NCI-H2227 treated with DMSO at 0.1 percent for 48 hours (cell line): ENCODE data around the gene LSMEM2.
A peak's percentile ranks its signal among the peaks of the same experiment; 100 is the strongest.

Experiments
- DNase-seq: peaks from one replicate; lab custom pipeline; 2025; lab: John Stamatoyannopoulos, UW

The LSMEM2 gene

DNA sequence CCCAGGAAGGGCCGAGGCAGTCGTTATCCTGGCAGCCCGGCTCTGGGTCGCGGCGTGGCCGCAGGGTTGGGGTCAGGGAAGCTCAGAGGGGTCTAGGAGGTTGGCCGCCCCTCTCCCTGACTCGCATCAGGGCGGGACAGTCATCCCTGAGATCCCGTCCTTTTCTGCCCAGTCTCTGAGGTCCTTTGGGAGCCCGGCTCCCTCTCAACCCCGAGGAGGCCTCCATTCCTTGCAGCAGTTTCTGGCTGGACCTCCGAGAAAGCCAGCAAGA, 43.2 kb downstream of the LSMEM2 start:
- DNase-seq = no peak

- DNase-seq = no peak
Measured at GRCh38 chr3:50322386-50323091, 43.7 kb downstream of the LSMEM2 start, which contains the start of gene HYAL2. Gene HYAL2, minus strand, starts transcription at chr3:50322745. Its CDS starts 2,256 bp downstream, at chr3:50320489.

DNA sequence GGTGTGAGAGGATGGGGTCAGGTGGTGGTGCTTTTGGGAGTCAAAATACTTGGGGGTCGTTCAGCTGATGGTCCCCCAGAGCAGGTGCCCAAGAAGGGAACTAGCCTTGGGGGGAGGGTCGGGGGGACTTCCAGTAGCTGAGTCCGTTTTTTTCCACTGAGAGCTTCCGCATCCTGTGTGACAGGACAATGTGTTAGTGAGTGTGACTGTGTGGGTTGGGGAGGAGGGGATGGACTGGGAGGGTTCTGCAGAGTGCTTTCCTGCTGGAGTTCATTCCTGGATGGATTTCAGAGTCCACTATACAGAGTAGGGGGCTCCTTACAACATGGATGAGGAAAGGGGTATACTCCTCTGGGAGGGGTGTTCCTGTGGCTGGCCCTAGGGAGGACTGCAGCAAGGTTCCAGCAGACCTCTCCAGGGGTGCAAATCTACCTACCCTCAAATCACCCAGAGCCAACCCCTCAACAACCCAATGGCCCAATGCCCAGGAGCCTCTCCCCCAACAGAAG, 44.3 kb downstream of the LSMEM2 start:
- no peak for DNase-seq

DNA sequence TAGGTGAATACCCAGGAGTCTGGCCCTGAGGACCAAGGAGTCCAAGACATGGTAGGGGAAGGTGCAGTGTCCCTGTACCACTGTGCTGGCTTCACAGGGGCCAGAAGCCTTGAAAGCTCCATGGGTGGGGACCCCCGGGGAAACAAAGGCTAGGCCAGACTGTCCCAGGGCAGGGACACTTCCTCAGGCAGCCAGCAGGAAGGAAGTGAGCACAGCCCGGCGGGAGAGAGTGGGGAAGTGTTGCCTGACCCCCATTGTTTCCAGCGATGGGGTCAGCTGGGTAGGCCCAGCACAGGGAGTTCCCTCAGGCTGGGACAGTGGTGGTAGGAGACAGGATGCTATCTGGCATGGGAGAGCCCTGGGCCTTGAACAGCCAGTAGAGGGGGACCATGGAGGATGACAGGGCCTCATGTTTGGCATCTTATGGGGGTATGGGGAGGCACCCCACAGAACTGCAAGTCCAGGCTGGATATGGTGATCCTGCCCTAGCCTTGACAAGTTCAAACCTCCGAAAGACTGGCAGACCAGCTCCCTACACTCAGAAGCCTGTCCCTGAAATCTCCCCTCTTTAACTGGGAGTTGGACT, 44.8 kb downstream of the LSMEM2 start:
- no peak for DNase-seq

DNA sequence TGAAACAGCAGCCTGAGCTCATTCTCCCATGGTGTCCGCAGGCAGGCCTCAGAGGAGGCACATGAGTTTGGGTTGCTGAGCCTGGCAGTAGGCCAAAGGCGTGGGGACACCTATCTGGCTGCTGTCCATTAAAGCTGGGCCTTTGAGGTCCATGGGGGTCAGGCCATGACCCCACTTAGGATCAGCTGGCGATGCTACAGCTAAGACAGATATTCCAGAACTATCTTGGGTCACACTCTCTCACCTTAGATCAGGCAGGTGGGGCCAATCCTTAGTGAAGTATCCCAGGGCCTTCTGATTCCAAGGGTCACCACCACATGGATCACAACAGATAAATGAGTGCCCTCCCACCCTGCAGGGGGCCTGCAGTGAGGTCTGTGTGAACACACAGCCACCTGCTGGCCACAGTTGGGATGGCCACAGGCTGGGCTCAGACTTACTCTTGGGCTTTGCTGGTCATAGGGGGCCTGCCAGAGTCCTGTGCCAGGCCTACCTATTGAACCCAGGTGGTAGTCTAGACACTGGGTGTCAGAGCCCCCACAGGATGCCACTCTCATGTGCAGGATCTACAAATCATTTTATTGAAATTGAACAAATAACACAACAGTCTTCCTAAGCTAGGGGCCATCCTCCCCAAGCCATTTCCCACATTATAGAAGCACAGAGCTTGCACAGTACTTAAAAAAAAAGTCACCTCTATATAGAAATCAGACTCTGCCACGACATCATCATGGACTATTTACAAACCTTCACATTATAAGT, 45.6 kb downstream of the LSMEM2 start:
- no peak for DNase-seq

- no peak for DNase-seq
Measured at GRCh38 chr3:50325113-50325480, 46.2 kb downstream of the LSMEM2 start.

GRCh38 chr3:50325497-50326181, 46.8 kb downstream of the LSMEM2 start:
- no peak for DNase-seq

GRCh38 chr3:50326182-50326541, 47.3 kb downstream of the LSMEM2 start:
- DNase-seq = no peak

GRCh38 chr3:50327129-50327528, 48.2 kb downstream of the LSMEM2 start:
- DNase-seq = no peak

DNA sequence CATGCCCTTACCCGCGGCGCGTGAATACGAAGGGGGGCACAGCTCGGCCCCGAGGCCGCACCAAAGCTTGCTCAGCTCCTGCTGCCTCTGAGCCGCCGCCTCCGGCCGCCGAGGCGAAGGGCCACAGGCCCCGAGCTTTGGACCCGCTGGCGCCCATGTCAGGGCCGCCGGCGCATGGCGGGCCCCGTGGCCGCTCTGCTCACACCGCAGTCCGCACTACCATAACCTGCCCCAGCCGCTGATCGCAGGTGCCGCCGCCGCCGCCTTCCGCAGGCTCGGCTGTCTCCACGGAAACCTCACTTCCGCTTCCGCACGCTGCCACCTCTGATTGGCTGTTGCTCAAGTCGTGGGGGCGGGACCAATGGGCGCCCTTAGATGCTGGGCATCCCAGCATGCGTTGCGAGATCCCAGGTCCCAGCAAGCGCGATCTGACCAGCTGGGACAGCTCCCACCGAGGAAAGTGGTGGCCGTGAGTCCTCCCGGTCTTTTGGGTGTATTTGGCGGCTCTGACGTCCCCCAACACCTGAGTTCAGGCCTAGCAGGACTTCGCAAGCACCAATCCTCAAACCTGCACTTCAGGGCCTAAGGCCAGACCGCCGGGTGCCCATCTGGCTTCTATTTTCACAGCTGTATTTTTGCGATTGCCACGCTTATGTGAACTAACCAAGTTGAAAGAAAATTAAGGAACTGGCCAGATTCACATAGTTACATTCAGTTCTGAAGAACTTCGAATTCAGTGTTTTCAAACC, 49.2 kb downstream of the LSMEM2 start, which contains the start of gene TUSC2:
Gene TUSC2 (minus strand): TSS at position 281 of the 749 bp plus-strand sequence. CDS start 124 bp downstream, at position 157.
- DNase-seq = peak; percentile 85

DNA sequence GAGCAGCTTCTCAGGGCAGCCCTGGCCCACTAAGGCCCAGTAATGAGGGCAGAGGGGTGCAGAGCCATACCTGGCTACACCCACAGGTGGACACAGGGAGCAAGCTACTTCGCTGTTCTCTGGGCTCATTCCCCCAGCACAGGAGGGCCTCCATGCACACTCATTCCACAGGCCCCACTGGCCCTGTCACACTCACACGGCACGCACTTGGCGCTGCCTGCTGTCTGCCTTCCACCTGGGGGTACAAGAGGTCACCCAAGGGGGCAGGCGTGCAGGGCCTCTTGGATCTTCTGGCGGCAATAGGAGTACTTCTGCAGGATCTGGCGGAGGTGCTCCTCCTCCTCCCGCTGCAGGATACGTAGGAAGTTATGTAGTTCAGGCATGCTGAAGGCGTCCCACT, 51.4 kb downstream of the LSMEM2 start:
- DNase-seq = no peak

DNA sequence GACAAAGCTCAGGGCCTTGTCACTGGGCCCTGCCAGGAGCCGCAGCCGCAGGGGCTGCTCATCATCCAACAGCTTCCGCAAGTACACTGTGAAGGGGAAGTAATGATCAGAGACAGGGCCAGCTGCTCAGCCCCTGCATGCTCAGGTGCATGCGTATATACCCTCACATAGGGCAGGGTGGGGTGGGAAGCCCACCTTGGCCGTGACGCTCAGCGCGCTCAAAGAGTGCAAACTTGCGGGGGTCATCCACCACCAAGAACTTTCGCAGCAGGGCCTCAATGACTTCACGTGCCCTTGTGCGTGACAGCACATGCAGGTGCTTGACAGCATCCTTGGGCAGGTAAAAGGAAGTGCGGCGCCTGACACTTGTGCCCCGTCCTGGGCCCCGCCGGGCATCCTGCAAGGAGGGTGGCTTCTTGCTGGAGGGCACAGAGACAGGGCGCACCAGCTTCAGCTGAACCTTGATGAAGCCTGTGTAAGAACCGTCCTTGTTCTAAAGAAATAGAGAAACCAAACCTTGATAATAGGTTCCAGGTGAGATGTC, 52.5 kb downstream of the LSMEM2 start:
- DNase-seq = no peak

DNA sequence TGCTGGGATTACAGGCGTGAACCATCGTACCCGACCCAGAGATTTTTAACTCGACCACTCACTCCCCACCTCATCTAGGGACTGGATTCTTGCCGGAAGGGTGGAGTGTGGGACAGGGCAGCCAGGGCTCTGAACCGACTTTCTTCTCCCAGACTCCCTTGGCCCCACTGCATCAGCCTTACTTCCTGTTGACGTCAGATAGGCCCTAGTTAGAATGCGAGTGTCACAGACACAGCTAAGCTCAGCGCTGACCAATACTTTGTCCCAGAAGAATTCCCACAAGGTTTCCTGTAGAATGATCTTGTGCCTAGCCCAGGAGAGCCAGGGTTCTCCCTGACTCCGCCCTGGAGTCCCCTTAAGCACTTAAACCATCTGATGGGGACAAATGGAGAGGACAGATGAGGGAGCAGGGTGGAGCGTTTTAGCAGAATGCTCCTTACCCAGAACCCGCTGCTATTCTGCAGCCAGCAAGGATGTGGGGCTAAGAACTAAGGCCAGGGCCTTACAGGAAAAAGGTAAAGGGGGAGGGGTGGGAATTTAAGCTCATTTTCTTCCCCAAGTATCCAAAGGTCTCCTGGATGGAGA, 54.9 kb downstream of the LSMEM2 start:
- no peak for DNase-seq

GRCh38 chr3:50334339-50335075, 55.6 kb downstream of the LSMEM2 start:
- DNase-seq = no peak

- DNase-seq = no peak
Measured at GRCh38 chr3:50336452-50337174, 57.7 kb downstream of the LSMEM2 start.

DNA sequence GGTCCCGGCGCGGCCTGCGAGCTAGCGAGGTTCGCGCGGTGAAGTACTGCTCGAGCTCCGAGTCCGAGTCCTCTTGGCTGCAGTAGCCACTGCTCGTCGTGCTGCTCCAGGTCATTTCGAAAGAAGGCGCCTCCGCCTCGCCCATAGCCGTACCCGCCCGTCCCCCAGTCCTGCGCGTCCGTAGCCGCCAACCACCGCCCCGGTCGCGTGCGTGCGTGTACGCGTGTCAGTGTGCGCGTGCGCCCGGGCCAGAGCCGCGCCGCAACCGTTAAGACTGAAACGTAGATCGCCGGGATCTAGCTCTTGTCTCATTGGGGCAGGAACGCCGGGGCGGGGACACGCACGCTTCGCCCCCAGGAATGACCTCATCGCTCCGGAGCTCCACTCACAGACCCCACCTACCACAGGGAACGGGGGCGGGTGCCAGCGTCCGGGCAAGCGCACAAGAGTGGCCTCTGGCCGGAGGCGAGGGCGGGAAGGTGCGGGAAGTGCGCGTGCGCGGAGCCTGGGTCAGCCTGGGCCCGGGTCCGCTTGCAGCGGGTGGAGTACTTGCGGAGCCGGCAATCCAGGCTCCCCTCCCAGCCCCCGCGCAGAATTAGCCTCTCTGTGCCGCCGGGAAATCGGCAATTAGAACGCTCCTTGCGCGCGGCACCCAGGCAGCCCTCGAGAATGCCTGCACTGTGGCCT, 58.4 kb downstream of the LSMEM2 start:
- peak; percentile 95 for DNase-seq
